PC-3 (cell line): ENCODE measurements around the gene CDK19.

ENCODE experiments used
- EZH2 ChIP-seq: fragments of 300-600 bp; sonication (generic); IDR thresholded peaks from one replicate; pipeline ENCODE4 v1.6.1; 2017; ENCODE audit warnings: antibody characterized with exemption, mild to moderate bottlenecking, low read length; ENCODE audit not compliant: unreplicated experiment
- TF ChIP-seq, protein P1 (sequence below): fragments of 300-600 bp; sonication (generic); conservative IDR thresholded peaks from 2 replicates; pipeline ENCODE4 v1.5.1; 2017; ENCODE audit warnings: antibody characterized with exemption, low read depth, mild to moderate bottlenecking, low read length

DNA sequence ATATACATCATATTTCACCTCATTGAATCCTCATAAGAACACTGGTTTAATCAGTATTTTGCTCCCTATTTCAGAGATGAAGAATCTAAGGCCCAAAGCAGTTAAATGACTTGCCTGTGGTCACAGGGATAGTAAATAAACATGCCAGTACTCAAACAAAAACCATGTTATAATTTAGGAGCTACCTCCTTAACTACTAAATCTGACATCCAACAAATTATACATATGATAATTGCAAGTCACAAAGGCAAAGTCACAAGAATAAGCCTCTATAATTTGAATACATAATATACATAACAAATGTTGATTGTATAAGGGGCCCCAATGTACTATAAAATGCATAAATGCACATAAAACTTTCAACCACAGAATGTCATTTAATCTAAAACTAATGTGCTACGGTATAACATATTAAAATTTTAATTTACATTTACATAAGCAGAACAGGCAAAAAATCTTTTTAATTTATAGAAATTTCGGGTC lies 181.5 kb downstream of the CDK19 start:
- TF ChIP-seq, protein P1, sequence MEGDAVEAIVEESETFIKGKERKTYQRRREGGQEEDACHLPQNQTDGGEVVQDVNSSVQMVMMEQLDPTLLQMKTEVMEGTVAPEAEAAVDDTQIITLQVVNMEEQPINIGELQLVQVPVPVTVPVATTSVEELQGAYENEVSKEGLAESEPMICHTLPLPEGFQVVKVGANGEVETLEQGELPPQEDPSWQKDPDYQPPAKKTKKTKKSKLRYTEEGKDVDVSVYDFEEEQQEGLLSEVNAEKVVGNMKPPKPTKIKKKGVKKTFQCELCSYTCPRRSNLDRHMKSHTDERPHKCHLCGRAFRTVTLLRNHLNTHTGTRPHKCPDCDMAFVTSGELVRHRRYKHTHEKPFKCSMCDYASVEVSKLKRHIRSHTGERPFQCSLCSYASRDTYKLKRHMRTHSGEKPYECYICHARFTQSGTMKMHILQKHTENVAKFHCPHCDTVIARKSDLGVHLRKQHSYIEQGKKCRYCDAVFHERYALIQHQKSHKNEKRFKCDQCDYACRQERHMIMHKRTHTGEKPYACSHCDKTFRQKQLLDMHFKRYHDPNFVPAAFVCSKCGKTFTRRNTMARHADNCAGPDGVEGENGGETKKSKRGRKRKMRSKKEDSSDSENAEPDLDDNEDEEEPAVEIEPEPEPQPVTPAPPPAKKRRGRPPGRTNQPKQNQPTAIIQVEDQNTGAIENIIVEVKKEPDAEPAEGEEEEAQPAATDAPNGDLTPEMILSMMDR, result no peak
- no peak for TF ChIP-seq EZH2
